ENCODE data around the gene AFAP1.

DNA sequence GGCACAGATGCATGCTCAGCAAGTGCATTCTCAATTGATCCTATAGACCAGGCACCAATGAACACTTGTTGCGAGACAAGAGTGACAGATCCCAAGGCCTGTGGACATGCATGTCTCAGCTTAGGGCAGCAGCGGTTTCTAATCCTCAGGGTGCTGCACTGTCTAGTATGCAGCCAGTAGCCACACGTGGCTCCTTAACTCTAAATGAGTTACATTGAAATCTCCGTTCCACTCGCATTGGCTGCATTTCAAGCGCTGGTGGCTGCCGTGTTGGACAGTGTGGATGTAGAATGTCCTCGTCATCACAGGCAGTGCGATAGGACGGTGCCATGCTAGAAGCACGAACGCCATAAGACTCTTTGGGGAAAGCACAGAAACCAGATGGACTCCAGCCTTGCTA lies 24.0 kb upstream of the AFAP1 start:
- TF ChIP-seq CTCF (IDR thresholded peaks at IDR 0.05) (no peak), POLR2A (IDR thresholded peaks at IDR 0.05) (no peak), POLR2AphosphoS5 (IDR thresholded peaks at IDR 0.05) (no peak), EP300 (IDR thresholded peaks at IDR 0.05) (no peak)
